ENCODE data around the gene RFX1. TPM values are rescaled to one million over a fixed set of nuclear protein-coding genes. Genes with fewer than 3 reads are reported as not detected.

RFX1 gene
- total and polyA plus RNA-seq, 3 experiments from 2014 or later: 3.1 to 13.6 (median 13.0) TPM

- H3K27me3 ChIP-seq (ENCODE audit: insufficient read depth, low read length, poor library complexity, severe bottlenecking): no peaks in the 10 kb centered on the region
- no peaks in the 10 kb centered on the region for H3K4me1 ChIP-seq (ENCODE audit: insufficient read depth, low read length)
- no peak for DNase-seq
- Mint-ChIP-seq H3K4me1 (peaks cover 0 to 4% (median 3%) of the 10 kb centered on the region in 3 donors), H3K9me3 (no peaks in the 10 kb centered on the region), H3K36me3 (peaks cover 14 to 64% (median 16%) of the 10 kb centered on the region in 3 donors), H3K27me3 (no peaks in the 10 kb centered on the region), H3K4me3 (peak overlapping the region in 1 of 7 donors; percentile 27), H3K27ac (peak overlapping the region in 7 of 8 donors; percentile 15 to 83 (median 73))
- POLR2A ChIA-PET: interaction anchor here (0.6 kb wide), 1 partner anchor 113 kb away, joined by 7 read pairs; no protein-coding TSS in a partner anchor
- peaks cover 5% of the 10 kb centered on the region for H3K9me3 ChIP-seq (ENCODE audit: low read length)
- H3K27ac ChIP-seq (ENCODE audit: low read depth, low read length): no peak overlapping the region
- CTCF ChIA-PET: no interaction called here
- H3K4me3 ChIP-seq (ENCODE audit: low read length): no peak overlapping the region
- peaks cover 8% of the 10 kb centered on the region for H3K36me3 ChIP-seq (ENCODE audit: insufficient read depth, low read length)
Observed at GRCh38 chr19:13920940-13921747, 85.0 kb downstream of the RFX1 start.

DNA sequence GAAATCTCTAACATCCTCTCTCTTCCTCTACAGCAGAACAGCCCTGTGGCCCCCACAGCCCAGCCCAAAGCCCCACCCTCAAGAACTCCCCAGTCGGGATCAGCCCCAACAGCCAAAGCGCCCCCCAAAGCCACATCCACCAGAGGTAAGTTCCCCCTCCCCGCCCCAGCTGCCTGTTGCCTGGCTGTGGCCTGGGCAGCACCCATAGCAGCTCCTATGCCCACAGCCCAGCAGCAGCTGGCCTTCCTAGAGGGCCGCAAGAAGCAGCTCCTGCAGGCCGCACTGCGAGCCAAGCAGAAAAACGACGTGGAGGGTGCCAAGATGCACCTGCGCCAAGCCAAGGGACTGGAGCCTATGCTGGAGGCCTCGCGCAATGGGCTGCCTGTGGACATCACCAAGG, 85.6 kb downstream of the RFX1 start:
- H3K27ac Mint-ChIP-seq: peak overlapping the region in 1 of 8 donors; percentile 82
- no peaks in the 10 kb centered on the region for H3K9me3 Mint-ChIP-seq
- Histone ChIP-seq H3K36me3 (ENCODE audit: insufficient read depth, low read length) (peaks cover 8% of the 10 kb centered on the region), H3K9me3 (ENCODE audit: low read length) (peaks cover 5% of the 10 kb centered on the region), H3K27me3 (ENCODE audit: insufficient read depth, low read length, poor library complexity, severe bottlenecking) (no peaks in the 10 kb centered on the region), H3K4me3 (ENCODE audit: low read length) (no peak overlapping the region), H3K4me1 (ENCODE audit: insufficient read depth, low read length) (no peaks in the 10 kb centered on the region), H3K27ac (ENCODE audit: low read depth, low read length) (no peak overlapping the region)
- ChIA-PET CTCF (no interaction called here), POLR2A (no interaction called here)
- no peak for DNase-seq
- no peaks in the 10 kb centered on the region for H3K27me3 Mint-ChIP-seq
- H3K4me3 Mint-ChIP-seq: no peak overlapping the region
- peaks cover 0 to 4% (median 3%) of the 10 kb centered on the region in 3 donors for H3K4me1 Mint-ChIP-seq
- peaks cover 14 to 67% (median 16%) of the 10 kb centered on the region in 3 donors for H3K36me3 Mint-ChIP-seq

DNA sequence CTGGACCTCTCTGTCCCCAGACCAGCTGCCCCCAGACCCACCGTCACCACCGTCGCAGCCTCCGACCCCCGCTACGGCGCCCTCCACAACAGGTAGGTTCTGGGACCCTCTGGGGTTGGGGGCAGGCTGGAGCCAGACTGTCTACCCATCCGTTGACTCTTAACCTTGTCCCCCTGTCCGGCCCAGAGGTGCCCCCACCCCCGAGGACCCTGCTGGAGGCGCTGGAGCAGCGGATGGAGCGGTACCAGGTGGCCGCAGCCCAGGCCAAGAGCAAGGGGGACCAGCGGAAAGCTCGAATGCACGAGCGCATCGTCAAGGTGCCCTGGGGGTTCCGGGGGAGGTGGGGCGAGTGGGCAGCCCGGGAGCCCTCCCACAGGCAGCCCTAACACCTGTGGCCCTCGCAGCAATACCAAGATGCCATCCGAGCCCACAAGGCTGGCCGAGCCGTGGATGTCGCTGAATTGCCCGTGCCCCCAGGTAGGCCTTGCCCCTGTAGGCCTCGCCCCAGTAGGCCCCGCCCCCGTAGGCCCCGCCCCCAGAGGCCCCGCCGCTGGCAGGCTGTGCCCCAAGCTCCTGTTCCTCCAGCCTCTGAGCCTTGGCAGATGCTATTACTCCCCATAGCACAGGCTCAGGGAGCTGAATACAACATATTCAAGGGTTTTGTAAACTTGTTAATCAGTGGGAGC, 87.3 kb downstream of the RFX1 start:
- Histone ChIP-seq H3K9me3 (ENCODE audit: low read length) (peaks cover 5% of the 10 kb centered on the region), H3K4me1 (ENCODE audit: insufficient read depth, low read length) (no peaks in the 10 kb centered on the region), H3K27ac (ENCODE audit: low read depth, low read length) (no peak overlapping the region), H3K27me3 (ENCODE audit: insufficient read depth, low read length, poor library complexity, severe bottlenecking) (no peaks in the 10 kb centered on the region), H3K36me3 (ENCODE audit: insufficient read depth, low read length) (peaks cover 8% of the 10 kb centered on the region), H3K4me3 (ENCODE audit: low read length) (no peak overlapping the region)
- CTCF ChIA-PET: interaction anchor here (1.5 kb wide), 1 partner anchor 20 kb away, joined by 3 read pairs; the partner anchor contains the start of gene PODNL1
- Mint-ChIP-seq H3K27me3 (no peaks in the 10 kb centered on the region), H3K4me1 (peaks cover 0 to 4% (median 3%) of the 10 kb centered on the region in 3 donors), H3K27ac (peak overlapping the region in 1 of 8 donors; percentile 47), H3K9me3 (no peaks in the 10 kb centered on the region), H3K36me3 (peaks cover 13 to 71% (median 16%) of the 10 kb centered on the region in 3 donors), H3K4me3 (no peak overlapping the region)
- no peak for DNase-seq
- POLR2A ChIA-PET: no interaction called here

GRCh38 chr19:13917888-13918406, 88.2 kb downstream of the RFX1 start:
- POLR2A ChIA-PET: no interaction called here
- Mint-ChIP-seq H3K36me3 (peaks cover 11 to 69% (median 16%) of the 10 kb centered on the region in 3 donors), H3K4me1 (peaks cover 0 to 4% (median 3%) of the 10 kb centered on the region in 3 donors), H3K27ac (no peak overlapping the region), H3K9me3 (no peaks in the 10 kb centered on the region), H3K27me3 (no peaks in the 10 kb centered on the region), H3K4me3 (no peak overlapping the region)
- H3K4me3 ChIP-seq (ENCODE audit: low read length): no peak overlapping the region
- H3K4me1 ChIP-seq (ENCODE audit: insufficient read depth, low read length): no peaks in the 10 kb centered on the region
- no peaks in the 10 kb centered on the region for H3K27me3 ChIP-seq (ENCODE audit: insufficient read depth, low read length, poor library complexity, severe bottlenecking)
- peaks cover 5% of the 10 kb centered on the region for H3K9me3 ChIP-seq (ENCODE audit: low read length)
- DNase-seq: no peak
- no peak overlapping the region for H3K27ac ChIP-seq (ENCODE audit: low read depth, low read length)
- CTCF ChIA-PET: interaction anchor here (1.5 kb wide), 1 partner anchor 21 kb away, joined by 3 read pairs; the partner anchor contains the start of gene PODNL1
- peaks cover 8% of the 10 kb centered on the region for H3K36me3 ChIP-seq (ENCODE audit: insufficient read depth, low read length)

- DNase-seq: no peak
- CTCF ChIA-PET: interaction anchor here (0.7 to 1.2 kb wide), 2 partner anchors 12 to 76 kb away, joined by 3 to 4 read pairs; no protein-coding TSS in a partner anchor
- H3K27me3 Mint-ChIP-seq: no peaks in the 10 kb centered on the region
- H3K36me3 ChIP-seq (ENCODE audit: insufficient read depth, low read length): no peaks in the 10 kb centered on the region
- H3K4me3 ChIP-seq (ENCODE audit: low read length): no peak overlapping the region
- H3K27me3 ChIP-seq (ENCODE audit: insufficient read depth, low read length, poor library complexity, severe bottlenecking): no peaks in the 10 kb centered on the region
- no peaks in the 10 kb centered on the region for H3K9me3 Mint-ChIP-seq
- peaks cover 0 to 65% (median 2%) of the 10 kb centered on the region in 3 donors for H3K36me3 Mint-ChIP-seq
- H3K4me1 Mint-ChIP-seq: no peaks in the 10 kb centered on the region
- no peak overlapping the region for H3K4me3 Mint-ChIP-seq
- POLR2A ChIA-PET: no interaction called here
- no peaks in the 10 kb centered on the region for H3K4me1 ChIP-seq (ENCODE audit: insufficient read depth, low read length)
- H3K27ac Mint-ChIP-seq: peak overlapping the region in 1 of 8 donors; percentile 76
- H3K9me3 ChIP-seq (ENCODE audit: low read length): no peaks in the 10 kb centered on the region
- no peak overlapping the region for H3K27ac ChIP-seq (ENCODE audit: low read depth, low read length)
Observed at GRCh38 chr19:13914777-13915176, 91.3 kb downstream of the RFX1 start.

- H3K9me3 ChIP-seq (ENCODE audit: low read length): no peaks in the 10 kb centered on the region
- H3K36me3 ChIP-seq (ENCODE audit: insufficient read depth, low read length): no peaks in the 10 kb centered on the region
- CTCF ChIA-PET: no interaction called here
- no peaks in the 10 kb centered on the region for H3K27me3 ChIP-seq (ENCODE audit: insufficient read depth, low read length, poor library complexity, severe bottlenecking)
- Mint-ChIP-seq H3K4me3 (no peak overlapping the region), H3K4me1 (no peaks in the 10 kb centered on the region), H3K27ac (no peak overlapping the region), H3K27me3 (no peaks in the 10 kb centered on the region), H3K36me3 (peaks cover 0 to 68% (median 2%) of the 10 kb centered on the region in 3 donors), H3K9me3 (no peaks in the 10 kb centered on the region)
- H3K4me3 ChIP-seq (ENCODE audit: low read length): no peak overlapping the region
- DNase-seq: no peak
- H3K4me1 ChIP-seq (ENCODE audit: insufficient read depth, low read length): no peaks in the 10 kb centered on the region
- no peak overlapping the region for H3K27ac ChIP-seq (ENCODE audit: low read depth, low read length)
- POLR2A ChIA-PET: no interaction called here
Observed at GRCh38 chr19:13913352-13913751, 92.8 kb downstream of the RFX1 start.

Data from CD8-positive, alpha-beta memory T cell (primary cell).